Dedifferentiated amniotic fluid mesenchymal stem cell (primary cell): Measurements from ENCODE around the gene PPM1M.

Experiments used
- DNase-seq: peaks from one replicate; pipeline ENCODE4 v3.0.0-alpha.2; 2016; ENCODE audit errors: extremely low spot score

PPM1M gene

GRCh38 chr3:52230889-52231499, 14.6 kb upstream of the PPM1M start:
- no peak for DNase-seq

- no peak for DNase-seq
These were observed 13.9 kb upstream of the PPM1M start for GRCh38 chr3:52231502-52232278.

GRCh38 chr3:52232279-52233107, 13.1 kb upstream of the PPM1M start:
- DNase-seq = no peak

GRCh38 chr3:52233108-52233591, 12.4 kb upstream of the PPM1M start:
- DNase-seq = no peak

GRCh38 chr3:52233968-52234367, 11.6 kb upstream of the PPM1M start:
- no peak for DNase-seq

- DNase-seq = no peak
These were observed 10.8 kb upstream of the PPM1M start for GRCh38 chr3:52234516-52235447.

GRCh38 chr3:52236424-52236886, 9.1 kb upstream of the PPM1M start:
- no peak for DNase-seq

- DNase-seq = no peak
These were observed 8.4 kb upstream of the PPM1M start for GRCh38 chr3:52237006-52237656.

GRCh38 chr3:52237657-52238172, 7.8 kb upstream of the PPM1M start:
- peak; percentile 77 for DNase-seq

GRCh38 chr3:52238193-52238760, 7.3 kb upstream of the PPM1M start:
- no peak for DNase-seq

GRCh38 chr3:52238761-52239701, 6.5 kb upstream of the PPM1M start, which contains the start of gene TWF2:
Gene TWF2 (minus strand): TSS chr3:52239158. CDS start chr3:52239016, 142 bp downstream.
- DNase-seq = peak; percentile 48

GRCh38 chr3:52240059-52240885, 5.3 kb upstream of the PPM1M start:
- peak; percentile 94 for DNase-seq

- no peak for DNase-seq
These were observed 4.6 kb upstream of the PPM1M start for GRCh38 chr3:52240886-52241370.

GRCh38 chr3:52242039-52242438, 3.5 kb upstream of the PPM1M start:
- no peak for DNase-seq

GRCh38 chr3:52243791-52244628, 1.5 kb upstream of the PPM1M start:
- peak; percentile 75 for DNase-seq

- no peak for DNase-seq
These were observed 683 bp downstream of the PPM1M start for GRCh38 chr3:52246264-52246620.
